GM12878 (cell line): Measurements from ENCODE around the gene USP14. TPM values are rescaled to one million over a fixed set of nuclear protein-coding genes. Genes with fewer than 3 reads are reported as not detected.
"Not testable (repeated sequence)": the region's sequence is repeated elsewhere in the genome, so short reads cannot be mapped to it uniquely, and the experiment has no call there.

Experiments
- ATAC-seq: fragments of 200-7000 bp; cut with Tn5 transposase; 3 replicates; pipeline ENCODE4 v1.9.1; 2020; ENCODE audit warnings: mild to moderate bottlenecking, moderate library complexity
- BruUV-seq: library from RNA; stranded (reverse); fragments of 400-500 nt; replicated peaks from 2 replicates; lab custom pipeline; 2021; lab: Mats Ljungman, UMichigan
- CTCF ChIA-PET: fragments of 300-600 bp; sonication (Branson Sonifier 250); formaldehyde crosslinking; extraction: SDS; loops from one replicate; lab custom pipeline; 2021; ENCODE audit warnings: inconsistent platforms; lab: Yijun Ruan, JAX
- POLR2A ChIA-PET: fragments of 350-600 bp; formaldehyde crosslinking; extraction: SDS; loops from one replicate; lab custom pipeline; 2021; ENCODE audit warnings: inconsistent platforms; lab: Charles Lee
- RAD21 ChIA-PET: fragments of 300-600 bp; sonication (Branson Sonifier 250); formaldehyde crosslinking; loops from one replicate; lab custom pipeline; 2023; ENCODE audit warnings: antibody characterized with exemption; ENCODE audit not compliant: unreplicated experiment; lab: Charles Lee
- SMC1A ChIA-PET: fragments of 300-600 bp; sonication (Branson Sonifier 250); formaldehyde crosslinking; loops from one replicate; lab custom pipeline; 2023; ENCODE audit not compliant: unreplicated experiment, uncharacterized antibody; lab: Charles Lee
- DNase-seq: peaks from one replicate; pipeline ENCODE4 v3.0.0-alpha.2; 2011; ENCODE audit warnings: low read depth, low spot score
- FAIRE-seq: peaks from 3 replicates; lab custom pipeline; 2011; peaks lifted over from hg19 to GRCh38; lab: Jason Lieb, UNC
- H2AFZ ChIP-seq: 2 replicates; pipeline ENCODE4 v1.6.0; 2011; ENCODE audit warnings: low read depth, low read length, control low read depth; ENCODE audit not compliant: control insufficient read depth
- H3K27ac ChIP-seq: 2 replicates; pipeline ENCODE4 v1.5.1; 2011; ENCODE audit warnings: control low read depth; ENCODE audit not compliant: control insufficient read depth, insufficient read depth
- H3K27me3 ChIP-seq, 2 experiments: replicated peaks in 1 of 2; 2 replicates each; pipeline versions ENCODE4 v1.6.0 to v1.6.1; 2011; ENCODE audit warnings: low read length in 1 of 2; ENCODE audit not compliant: control insufficient read depth in 2 of 2, insufficient read depth in 2 of 2
- H3K36me3 ChIP-seq, 2 experiments: 2 replicates each; pipeline ENCODE4 v1.5.1; 2011; ENCODE audit warnings: low read length in 1 of 2; ENCODE audit not compliant: control insufficient read depth in 2 of 2, insufficient read depth in 2 of 2
- H3K4me1 ChIP-seq: 2 replicates; pipeline ENCODE4 v1.6.1; 2011; ENCODE audit warnings: mild to moderate bottlenecking, low read length, moderate library complexity, mixed read lengths; ENCODE audit not compliant: control insufficient read depth, insufficient read depth
- H3K4me2 ChIP-seq: 2 replicates; pipeline ENCODE4 v1.6.0; 2011; ENCODE audit warnings: control low read depth; ENCODE audit not compliant: control insufficient read depth, insufficient read depth
- H3K4me3 ChIP-seq: fragments of 200-600 bp; sonication (generic); 2 replicates; pipeline ENCODE4 v1.5.1; 2016
- H3K79me2 ChIP-seq: 2 replicates; pipeline ENCODE4 v1.6.0; 2011; ENCODE audit warnings: low read length; ENCODE audit not compliant: control insufficient read depth, insufficient read depth
- H3K9ac ChIP-seq: 2 replicates; pipeline ENCODE4 v1.8.0; 2011; ENCODE audit warnings: low read length, control low read depth, mixed read lengths; ENCODE audit not compliant: control insufficient read depth, insufficient read depth
- H3K9me3 ChIP-seq: replicated peaks from 3 replicates; pipeline ENCODE4 v1.5.1; 2011; ENCODE audit warnings: mild to moderate bottlenecking, low read length; ENCODE audit not compliant: control insufficient read depth, insufficient read depth
- H4K20me1 ChIP-seq: 2 replicates; pipeline ENCODE4 v1.6.0; 2011; ENCODE audit not compliant: control insufficient read depth, insufficient read depth
- NR2C1 ChIP-seq: fragments of 450-650 bp; IDR thresholded peaks from 2 replicates; pipeline ENCODE4 v1.6.1; 2017; ENCODE audit warnings: antibody characterized with exemption, mild to moderate bottlenecking, moderate library complexity
- TAF1 ChIP-seq: IDR thresholded peaks from 2 replicates; pipeline ENCODE4 v1.6.1; 2011; ENCODE audit warnings: mild to moderate bottlenecking, low read depth, low read length, borderline replicate concordance
- WGBS: methylation state at CpG from one replicate; pipeline ENCODE4 v1.1.6; 2016; ENCODE audit warnings: low lambda C conversion rate; ENCODE audit not compliant: insufficient replicate concordance, insufficient coverage; ENCODE audit errors: missing lambda C conversion rate; 5-methylcytosine and 5-hydroxymethylcytosine counted together
- in situ Hi-C: fragments of 300-500 bp; cut with MboI; formaldehyde crosslinking; loops from 9 replicates; pipeline ENCODE4 v1.14.3; 2018; ENCODE audit warnings: mixed read lengths
- intact Hi-C: fragments of 100-400 bp; cut with micrococcal nuclease; formaldehyde crosslinking; loops from one replicate; pipeline ENCODE4 v1.14.2; 2022; ENCODE audit not compliant: unreplicated experiment
- polyA plus RNA-seq, 11 experiments: library from polyadenylated mRNA; depleted of rRNA in 4 of 11; unstranded in 6 of 11; stranded (reverse) in 5 of 11; fragments of >200 nt; fragmentation: Nextera tagmentation in 4 of 11; fragmentation: Illumina TruSeq in 1 of 11; extraction: Ambion mirVana in 4 of 11; extraction: Trizol in 1 of 11; gene quantifications; 1 replicate in 1 of 11; 2 replicates in 10 of 11; pipeline versions ENCODE4 v1.2.1 to v1.2.3, GENCODE V29; 2011 to 2016; ENCODE audit warnings: inconsistent platforms in 2 of 11, missing spikeins in 2 of 11, low read depth in 1 of 11
- total RNA-seq, 4 experiments: library from RNA; depleted of rRNA in 3 of 4; stranded (reverse); fragments of >200 nt in 3 of 4; fragmentation: Illumina TruSeq in 1 of 4; extraction: Trizol in 1 of 4; gene quantifications; 2 replicates each; pipeline versions ENCODE4 v1.2.1 to v1.2.3, GENCODE V29; 2013 to 2021
- TF ChIP-seq, protein P1 (sequence below): IDR thresholded peaks from 2 replicates; pipeline ENCODE4 v1.6.1; 2012; ENCODE audit warnings: low read depth, low read length, improper control_type of control experiment
- TF ChIP-seq, protein P2 (sequence below): IDR thresholded peaks from 2 replicates; pipeline ENCODE4 v1.6.1; 2012; ENCODE audit warnings: low read length, inconsistent platforms
- TF ChIP-seq, protein P3 (sequence below): IDR thresholded peaks from 2 replicates; pipeline ENCODE4 v1.6.1; 2011; ENCODE audit warnings: borderline replicate concordance, low read depth, mild to moderate bottlenecking, moderate library complexity, low read length; ENCODE audit not compliant: insufficient read depth, poor library complexity, severe bottlenecking
- TF ChIP-seq, protein P4 (sequence below): fragments of 450-650 bp; formaldehyde crosslinking; IDR thresholded peaks from 2 replicates; pipeline ENCODE4 v1.4.0; 2022; ENCODE audit warnings: mild to moderate bottlenecking, moderate library complexity

Gene USP14
- total and polyA plus RNA-seq, 10 of the 15 experiments (the other 5 are each of a cell fraction or from before 2014, with no cell fraction given): 14.3 to 127 (median 29.6) TPM

DNA sequence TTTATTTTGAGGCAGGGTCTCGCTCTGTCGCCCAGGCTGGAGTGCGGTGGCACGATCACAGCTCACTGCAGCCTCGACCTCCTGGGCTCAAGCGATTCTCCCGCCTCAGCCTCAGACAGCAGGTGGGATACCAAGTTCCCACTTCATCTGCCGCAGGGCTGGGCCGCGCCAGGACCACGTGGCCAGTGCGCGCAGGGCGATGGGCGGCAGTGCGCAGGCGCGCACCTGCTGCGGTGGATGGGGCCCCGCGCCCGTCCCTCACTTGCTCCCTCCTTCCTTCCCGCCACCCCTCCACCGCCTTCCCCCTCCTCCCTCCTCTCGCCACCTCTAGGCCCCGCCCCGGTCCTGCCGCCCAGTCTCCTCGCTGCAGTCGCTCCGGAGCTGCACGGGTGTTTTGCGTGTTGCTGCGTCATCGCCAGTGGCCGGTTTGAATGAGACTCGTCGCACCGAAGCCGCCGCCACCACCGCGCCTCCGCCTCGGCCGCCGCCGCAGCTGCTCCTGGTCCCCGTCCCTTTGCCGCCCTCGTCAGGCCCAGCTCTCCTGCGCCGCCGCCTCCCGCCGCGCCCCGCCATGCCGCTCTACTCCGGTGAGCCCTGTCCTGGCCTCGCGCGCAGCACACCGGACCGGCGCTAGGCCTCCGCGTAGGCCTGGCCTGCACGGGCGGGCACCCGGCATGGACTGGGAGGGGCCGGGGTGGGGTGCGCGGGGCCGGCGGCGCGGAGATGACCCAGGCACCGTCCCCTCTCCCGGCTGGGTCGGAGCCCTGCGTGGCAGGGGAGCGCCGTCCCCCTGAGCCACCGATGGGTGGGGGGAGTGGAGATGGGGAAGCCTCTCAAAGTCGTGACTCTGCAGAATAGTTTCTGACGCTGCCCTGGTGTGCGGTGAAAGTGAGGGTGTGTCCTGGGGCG is at the start of gene USP14 (continued):
- no peak for TF ChIP-seq NR2C1
- TF ChIP-seq, protein P1, sequence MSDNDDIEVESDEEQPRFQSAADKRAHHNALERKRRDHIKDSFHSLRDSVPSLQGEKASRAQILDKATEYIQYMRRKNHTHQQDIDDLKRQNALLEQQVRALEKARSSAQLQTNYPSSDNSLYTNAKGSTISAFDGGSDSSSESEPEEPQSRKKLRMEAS: peak; percentile 94
- TF ChIP-seq, protein P2, sequence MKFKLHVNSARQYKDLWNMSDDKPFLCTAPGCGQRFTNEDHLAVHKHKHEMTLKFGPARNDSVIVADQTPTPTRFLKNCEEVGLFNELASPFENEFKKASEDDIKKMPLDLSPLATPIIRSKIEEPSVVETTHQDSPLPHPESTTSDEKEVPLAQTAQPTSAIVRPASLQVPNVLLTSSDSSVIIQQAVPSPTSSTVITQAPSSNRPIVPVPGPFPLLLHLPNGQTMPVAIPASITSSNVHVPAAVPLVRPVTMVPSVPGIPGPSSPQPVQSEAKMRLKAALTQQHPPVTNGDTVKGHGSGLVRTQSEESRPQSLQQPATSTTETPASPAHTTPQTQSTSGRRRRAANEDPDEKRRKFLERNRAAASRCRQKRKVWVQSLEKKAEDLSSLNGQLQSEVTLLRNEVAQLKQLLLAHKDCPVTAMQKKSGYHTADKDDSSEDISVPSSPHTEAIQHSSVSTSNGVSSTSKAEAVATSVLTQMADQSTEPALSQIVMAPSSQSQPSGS: no peak
- no peak for TF ChIP-seq TAF1
- TF ChIP-seq, protein P3, sequence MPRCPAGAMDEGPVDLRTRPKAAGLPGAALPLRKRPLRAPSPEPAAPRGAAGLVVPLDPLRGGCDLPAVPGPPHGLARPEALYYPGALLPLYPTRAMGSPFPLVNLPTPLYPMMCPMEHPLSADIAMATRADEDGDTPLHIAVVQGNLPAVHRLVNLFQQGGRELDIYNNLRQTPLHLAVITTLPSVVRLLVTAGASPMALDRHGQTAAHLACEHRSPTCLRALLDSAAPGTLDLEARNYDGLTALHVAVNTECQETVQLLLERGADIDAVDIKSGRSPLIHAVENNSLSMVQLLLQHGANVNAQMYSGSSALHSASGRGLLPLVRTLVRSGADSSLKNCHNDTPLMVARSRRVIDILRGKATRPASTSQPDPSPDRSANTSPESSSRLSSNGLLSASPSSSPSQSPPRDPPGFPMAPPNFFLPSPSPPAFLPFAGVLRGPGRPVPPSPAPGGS: no peak
- TF ChIP-seq, protein P4, sequence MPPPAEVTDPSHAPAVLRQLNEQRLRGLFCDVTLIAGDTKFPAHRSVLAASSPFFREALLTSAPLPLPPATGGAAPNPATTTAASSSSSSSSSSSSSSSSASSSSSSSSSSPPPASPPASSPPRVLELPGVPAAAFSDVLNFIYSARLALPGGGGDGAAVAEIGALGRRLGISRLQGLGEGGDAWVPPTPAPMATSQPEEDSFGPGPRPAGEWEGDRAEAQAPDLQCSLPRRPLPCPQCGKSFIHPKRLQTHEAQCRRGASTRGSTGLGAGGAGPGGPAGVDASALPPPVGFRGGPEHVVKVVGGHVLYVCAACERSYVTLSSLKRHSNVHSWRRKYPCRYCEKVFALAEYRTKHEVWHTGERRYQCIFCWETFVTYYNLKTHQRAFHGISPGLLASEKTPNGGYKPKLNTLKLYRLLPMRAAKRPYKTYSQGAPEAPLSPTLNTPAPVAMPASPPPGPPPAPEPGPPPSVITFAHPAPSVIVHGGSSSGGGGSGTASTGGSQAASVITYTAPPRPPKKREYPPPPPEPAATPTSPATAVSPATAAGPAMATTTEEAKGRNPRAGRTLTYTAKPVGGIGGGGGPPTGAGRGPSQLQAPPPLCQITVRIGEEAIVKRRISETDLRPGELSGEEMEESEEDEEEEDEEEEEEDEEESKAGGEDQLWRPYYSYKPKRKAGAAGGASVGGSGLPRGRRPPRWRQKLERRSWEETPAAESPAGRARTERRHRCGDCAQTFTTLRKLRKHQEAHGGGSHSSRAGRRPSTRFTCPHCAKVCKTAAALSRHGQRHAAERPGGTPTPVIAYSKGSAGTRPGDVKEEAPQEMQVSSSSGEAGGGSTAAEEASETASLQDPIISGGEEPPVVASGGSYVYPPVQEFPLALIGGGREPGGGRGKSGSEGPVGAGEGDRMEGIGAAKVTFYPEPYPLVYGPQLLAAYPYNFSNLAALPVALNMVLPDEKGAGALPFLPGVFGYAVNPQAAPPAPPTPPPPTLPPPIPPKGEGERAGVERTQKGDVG (CRISPR knock-in tag): no peak

DNA sequence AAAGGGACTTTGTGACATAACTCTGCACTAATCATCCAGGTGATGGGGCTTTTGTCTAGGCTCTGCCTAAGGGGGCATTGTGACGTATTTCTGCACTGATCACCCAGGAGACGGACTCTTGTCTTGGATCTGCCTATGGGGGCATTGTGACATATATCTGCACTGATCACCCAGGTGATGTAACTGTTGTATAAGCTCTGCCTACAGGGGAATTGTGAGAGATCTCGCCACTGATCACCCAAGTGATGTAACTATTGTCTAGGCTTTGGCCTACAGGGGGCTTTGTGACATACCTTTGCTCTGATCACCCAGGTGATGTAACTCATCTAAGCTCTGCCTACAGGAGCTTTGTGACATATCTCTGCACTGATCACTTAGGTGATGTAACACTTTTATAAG is 49.7 kb upstream of the USP14 start:
- H3K27me3 ChIP-seq, in situ Hi-C loops, H2AFZ ChIP-seq, H3K4me3 ChIP-seq, H3K9me3 ChIP-seq, H4K20me1 ChIP-seq, ATAC-seq, H3K27ac ChIP-seq, H3K4me1 ChIP-seq, POLR2A ChIA-PET, CTCF ChIA-PET, SMC1A ChIA-PET, BruUV-seq, H3K4me2 ChIP-seq, H3K9ac ChIP-seq, intact Hi-C loops, FAIRE-seq, RAD21 ChIA-PET, H3K79me2 ChIP-seq, DNase-seq, H3K36me3 ChIP-seq: not testable (repeated sequence)
- WGBS: 17% methylated on average over 1 of the region's 3 CpGs
